Fibroblast of mammary gland (primary cell): ENCODE results near the gene RASL12.

Source experiments
- DNase-seq: peaks from one replicate; pipeline ENCODE4 v3.0.0-alpha.2; 2010; ENCODE audit warnings: low read depth
- H3K4me3 ChIP-seq: 2 replicates; pipeline ENCODE4 v1.5.1; 2011; ENCODE audit warnings: low read depth, mild to moderate bottlenecking, low read length, moderate library complexity; ENCODE audit not compliant: control insufficient read depth
- CTCF ChIP-seq: conservative IDR thresholded peaks from 2 replicates; pipeline ENCODE4 v1.5.1; 2011; ENCODE audit warnings: low read depth, low read length, inconsistent platforms; ENCODE audit not compliant: control insufficient read depth, insufficient read depth

Gene RASL12

GRCh38 chr15:65067645-65068402 lies at the start of gene RASL12:
Gene RASL12, minus strand, starts transcription at chr15:65067991. Its CDS starts 156 bp downstream, at chr15:65067835.
- DNase-seq, result no peak
- peak within 1 kb of the TSS; percentile 16 for H3K4me3 ChIP-seq
- no peak for TF ChIP-seq CTCF

- no peak for DNase-seq
- TF ChIP-seq CTCF, result no peak
- no peak overlapping the region for H3K4me3 ChIP-seq
Measured at GRCh38 chr15:65115542-65115941, 47.8 kb upstream of the RASL12 start.

GRCh38 chr15:65115086-65115485 lies 47.3 kb upstream of the RASL12 start, which contains the start of gene UBAP1L:
Gene UBAP1L, minus strand, starts transcription at chr15:65115200. Its CDS starts 8,985 bp downstream, at chr15:65106215.
- no peak within 1 kb of the TSS for H3K4me3 ChIP-seq
- DNase-seq, result no peak
- TF ChIP-seq CTCF, result no peak

GRCh38 chr15:65110676-65111292 lies 43.0 kb upstream of the RASL12 start:
- no peak for TF ChIP-seq CTCF
- no peak overlapping the region for H3K4me3 ChIP-seq
- DNase-seq, result peak; percentile 51

GRCh38 chr15:65106011-65106590 lies 38.3 kb upstream of the RASL12 start:
- no peak for DNase-seq
- no peak overlapping the region for H3K4me3 ChIP-seq
- TF ChIP-seq CTCF, result no peak

GRCh38 chr15:65105038-65105437 lies 37.2 kb upstream of the RASL12 start:
- no peak for DNase-seq
- TF ChIP-seq CTCF, result no peak
- H3K4me3 ChIP-seq, result no peak overlapping the region
